Measurements from ENCODE around the gene HINT3. TPM values are rescaled to one million over a fixed set of nuclear protein-coding genes. Genes with fewer than 3 reads are reported as not detected.

Gene HINT3
- total and polyA plus RNA-seq, 4 donors: 5.6 to 17.4 (median 10.6) TPM

DNA sequence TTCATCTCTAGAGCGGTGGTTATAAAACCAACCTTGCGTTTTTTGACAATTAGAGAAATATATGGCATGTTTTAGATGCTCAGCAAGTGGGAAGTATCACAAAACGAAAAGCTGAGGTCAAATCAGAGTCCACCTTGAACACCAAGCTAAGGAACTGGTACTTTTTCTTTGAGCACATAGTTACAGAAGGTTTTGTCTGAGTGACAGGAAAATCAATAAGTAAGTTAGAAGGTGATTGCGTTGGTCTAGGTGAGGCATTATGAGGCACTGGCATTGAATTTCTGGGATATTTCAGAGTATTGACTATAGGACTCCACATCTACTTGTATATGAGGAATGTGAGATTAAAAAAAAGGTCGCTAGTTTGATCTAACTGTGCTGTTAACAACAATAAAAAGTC is 597 bp upstream of the HINT3 start:
- WGBS: 38% methylated on average over 5 of the region's 5 CpGs
- Histone ChIP-seq H3K27me3 (ENCODE audit: control insufficient read depth in 4 of 4, insufficient read depth in 4 of 4, low read length in 3 of 4) (no peaks in the 10 kb centered on the region), H3K9me3 (ENCODE audit: control insufficient read depth in 4 of 4, low read length in 3 of 4) (no peaks in the 10 kb centered on the region), H3K4me1 (ENCODE audit: control insufficient read depth in 4 of 4, insufficient read depth in 4 of 4, low read length in 3 of 4) (peaks cover 8 to 33% (median 25%) of the 10 kb centered on the region in 4 donors), H3K4me3 (ENCODE audit: low read depth in 1 of 3, low read length in 3 of 3) (peak overlapping the region in 2 of 3 donors; percentile 3 to 85), H3K9ac (ENCODE audit: low read depth in 1 of 2, low read length in 2 of 2) (peak overlapping the region in 1 of 2 donors; percentile 71), H3K36me3 (ENCODE audit: control insufficient read depth in 4 of 4, insufficient read depth in 3 of 4, low read depth in 1 of 4, low read length in 3 of 4) (no peaks in the 10 kb centered on the region), H3K27ac (ENCODE audit: low read depth in 1 of 2, low read length in 2 of 2) (peak overlapping the region in 1 of 2 donors; percentile 98)
- no peak for DNase-seq (ENCODE audit: low spot score)
- TF ChIP-seq SP1 (IDR thresholded peaks at IDR 0.05): no peak
- TF ChIP-seq, protein P1, sequence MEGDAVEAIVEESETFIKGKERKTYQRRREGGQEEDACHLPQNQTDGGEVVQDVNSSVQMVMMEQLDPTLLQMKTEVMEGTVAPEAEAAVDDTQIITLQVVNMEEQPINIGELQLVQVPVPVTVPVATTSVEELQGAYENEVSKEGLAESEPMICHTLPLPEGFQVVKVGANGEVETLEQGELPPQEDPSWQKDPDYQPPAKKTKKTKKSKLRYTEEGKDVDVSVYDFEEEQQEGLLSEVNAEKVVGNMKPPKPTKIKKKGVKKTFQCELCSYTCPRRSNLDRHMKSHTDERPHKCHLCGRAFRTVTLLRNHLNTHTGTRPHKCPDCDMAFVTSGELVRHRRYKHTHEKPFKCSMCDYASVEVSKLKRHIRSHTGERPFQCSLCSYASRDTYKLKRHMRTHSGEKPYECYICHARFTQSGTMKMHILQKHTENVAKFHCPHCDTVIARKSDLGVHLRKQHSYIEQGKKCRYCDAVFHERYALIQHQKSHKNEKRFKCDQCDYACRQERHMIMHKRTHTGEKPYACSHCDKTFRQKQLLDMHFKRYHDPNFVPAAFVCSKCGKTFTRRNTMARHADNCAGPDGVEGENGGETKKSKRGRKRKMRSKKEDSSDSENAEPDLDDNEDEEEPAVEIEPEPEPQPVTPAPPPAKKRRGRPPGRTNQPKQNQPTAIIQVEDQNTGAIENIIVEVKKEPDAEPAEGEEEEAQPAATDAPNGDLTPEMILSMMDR (IDR thresholded peaks at IDR 0.05; ENCODE audit: low read depth, low read length, missing input control): no peak
- no peak for TF ChIP-seq HNF4A (conservative IDR thresholded peaks at IDR 0.05)
- TF ChIP-seq HNF4G (IDR thresholded peaks at IDR 0.05): no peak
- no peak for TF ChIP-seq RXRA (IDR thresholded peaks at IDR 0.05)
- TF ChIP-seq YY1 (IDR thresholded peaks at IDR 0.05): no peak
- no peak for TF ChIP-seq MAX (IDR thresholded peaks at IDR 0.05)
- no peak for TF ChIP-seq FOXA2 (IDR thresholded peaks at IDR 0.05)
- TF ChIP-seq, protein P2, sequence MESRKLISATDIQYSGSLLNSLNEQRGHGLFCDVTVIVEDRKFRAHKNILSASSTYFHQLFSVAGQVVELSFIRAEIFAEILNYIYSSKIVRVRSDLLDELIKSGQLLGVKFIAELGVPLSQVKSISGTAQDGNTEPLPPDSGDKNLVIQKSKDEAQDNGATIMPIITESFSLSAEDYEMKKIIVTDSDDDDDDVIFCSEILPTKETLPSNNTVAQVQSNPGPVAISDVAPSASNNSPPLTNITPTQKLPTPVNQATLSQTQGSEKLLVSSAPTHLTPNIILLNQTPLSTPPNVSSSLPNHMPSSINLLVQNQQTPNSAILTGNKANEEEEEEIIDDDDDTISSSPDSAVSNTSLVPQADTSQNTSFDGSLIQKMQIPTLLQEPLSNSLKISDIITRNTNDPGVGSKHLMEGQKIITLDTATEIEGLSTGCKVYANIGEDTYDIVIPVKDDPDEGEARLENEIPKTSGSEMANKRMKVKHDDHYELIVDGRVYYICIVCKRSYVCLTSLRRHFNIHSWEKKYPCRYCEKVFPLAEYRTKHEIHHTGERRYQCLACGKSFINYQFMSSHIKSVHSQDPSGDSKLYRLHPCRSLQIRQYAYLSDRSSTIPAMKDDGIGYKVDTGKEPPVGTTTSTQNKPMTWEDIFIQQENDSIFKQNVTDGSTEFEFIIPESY (IDR thresholded peaks at IDR 0.05): no peak
- no peak for TF ChIP-seq RAD21 (IDR thresholded peaks at IDR 0.05)
- TF ChIP-seq REST (IDR thresholded peaks at IDR 0.05): no peak

DNA sequence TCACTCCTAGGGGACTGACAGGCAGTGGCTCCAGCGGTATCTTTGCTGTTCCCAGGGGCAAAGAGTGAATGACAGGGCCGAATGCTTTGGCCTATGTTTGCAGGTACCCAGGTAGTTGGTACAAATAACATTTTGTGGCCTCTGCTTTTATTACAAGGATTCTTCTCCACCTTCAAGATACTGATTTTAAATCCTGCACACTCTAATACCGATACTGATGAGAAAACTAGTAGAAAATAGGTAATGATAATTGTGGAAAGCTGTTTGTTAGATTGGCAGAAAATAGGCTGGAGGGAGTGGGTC is 772 bp downstream of the HINT3 start:
- WGBS: 1% methylated on average over 3 of the region's 3 CpGs
- TF ChIP-seq, protein P3, sequence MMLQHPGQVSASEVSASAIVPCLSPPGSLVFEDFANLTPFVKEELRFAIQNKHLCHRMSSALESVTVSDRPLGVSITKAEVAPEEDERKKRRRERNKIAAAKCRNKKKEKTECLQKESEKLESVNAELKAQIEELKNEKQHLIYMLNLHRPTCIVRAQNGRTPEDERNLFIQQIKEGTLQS (IDR thresholded peaks at IDR 0.05): no peak
- peak in 1 of 2 donors; percentile 9 for TF ChIP-seq HNF4A (conservative IDR thresholded peaks at IDR 0.05)
- peaks cover 8 to 34% (median 25%) of the 10 kb centered on the region in 4 donors for H3K4me1 ChIP-seq (ENCODE audit: control insufficient read depth in 4 of 4, insufficient read depth in 4 of 4, low read length in 3 of 4)

More for the DNA sequence above, 772 bp downstream of the HINT3 start:
- no peaks in the 10 kb centered on the region for H3K9me3 ChIP-seq (ENCODE audit: control insufficient read depth in 4 of 4, low read length in 3 of 4)
- DNase-seq (ENCODE audit: low spot score): no peak
- H3K27ac ChIP-seq (ENCODE audit: low read depth in 1 of 2, low read length in 2 of 2): peak overlapping the region; percentile 94 to 98
- no peaks in the 10 kb centered on the region for H3K36me3 ChIP-seq (ENCODE audit: control insufficient read depth in 4 of 4, insufficient read depth in 3 of 4, low read depth in 1 of 4, low read length in 3 of 4)
- no peaks in the 10 kb centered on the region for H3K27me3 ChIP-seq (ENCODE audit: control insufficient read depth in 4 of 4, insufficient read depth in 4 of 4, low read length in 3 of 4)
- peak overlapping the region; percentile 74 to 92 (median 85) for H3K4me3 ChIP-seq (ENCODE audit: low read depth in 1 of 3, low read length in 3 of 3)
- H3K9ac ChIP-seq (ENCODE audit: low read depth in 1 of 2, low read length in 2 of 2): peak overlapping the region; percentile 92 to 93
